ENCODE measurements around the gene KTI12.

KTI12 gene

GRCh38 chr1:52002038-52002917 is 31.3 kb downstream of the KTI12 start:
- TF ChIP-seq CTCF (IDR thresholded peaks at IDR 0.05; ENCODE audit: control insufficient read depth, extremely low read depth, insufficient read depth): peak; percentile 98
- DNase-seq (ENCODE audit: low read depth): peak; percentile 71
- no peak overlapping the region for H3K4me3 ChIP-seq (ENCODE audit: low read depth, low read length)

GRCh38 chr1:51998701-51999100 is 34.9 kb downstream of the KTI12 start:
- H3K4me3 ChIP-seq (ENCODE audit: low read depth, low read length): no peak overlapping the region
- no peak for TF ChIP-seq CTCF (IDR thresholded peaks at IDR 0.05; ENCODE audit: control insufficient read depth, extremely low read depth, insufficient read depth)
- no peak for DNase-seq (ENCODE audit: low read depth)

DNA sequence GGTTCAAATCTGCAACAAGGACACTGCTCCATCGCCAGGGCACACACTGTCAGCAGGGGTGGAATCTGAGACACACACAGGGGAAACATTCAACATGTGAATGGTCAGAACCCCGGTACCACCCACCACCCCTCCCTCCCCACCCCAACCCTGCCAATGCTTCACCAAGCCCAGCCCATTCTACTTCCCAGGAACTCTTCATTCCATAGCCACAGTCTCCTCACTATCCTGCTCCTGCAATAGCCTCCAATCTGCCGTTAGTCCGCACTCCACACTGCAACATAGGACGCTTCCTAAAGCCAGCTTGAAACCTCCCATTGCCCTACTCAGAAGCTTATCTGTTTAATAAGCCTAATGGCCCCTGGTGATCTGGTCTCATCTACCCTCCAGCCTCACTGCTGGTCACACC is 35.6 kb downstream of the KTI12 start:
- DNase-seq (ENCODE audit: low read depth): no peak
- H3K4me3 ChIP-seq (ENCODE audit: low read depth, low read length): no peak overlapping the region
- TF ChIP-seq CTCF (IDR thresholded peaks at IDR 0.05; ENCODE audit: control insufficient read depth, extremely low read depth, insufficient read depth): no peak

DNA sequence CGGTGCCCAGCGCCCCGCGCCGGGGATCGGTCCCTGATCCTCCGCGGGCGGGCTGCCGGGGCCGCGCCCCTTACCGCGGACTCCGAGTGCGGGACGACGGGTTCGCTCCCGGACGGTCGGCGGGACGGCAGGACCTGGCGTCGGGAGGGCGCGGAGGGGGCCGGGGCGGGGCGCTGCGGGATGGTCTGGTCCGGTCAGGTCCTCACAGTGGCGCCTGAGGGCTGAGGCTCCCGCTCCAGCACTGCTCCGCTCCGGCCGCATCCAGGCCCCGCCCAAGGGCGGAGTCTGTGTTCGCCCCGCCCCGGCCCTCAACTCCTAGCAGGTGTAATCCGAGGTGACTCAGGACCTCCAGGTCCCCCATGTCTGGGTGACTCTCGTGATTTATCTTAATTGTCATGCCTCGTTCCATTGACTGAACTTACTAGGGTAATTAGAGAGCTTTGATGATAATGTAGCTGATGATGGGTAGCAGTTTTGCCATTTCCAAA is 43.1 kb downstream of the KTI12 start, which contains the start of gene RAB3B:
RAB3B (minus strand) TSS at position 223 of the 488 bp plus-strand sequence. CDS start 13,583 bp downstream, outside the sequence.
- DNase-seq (ENCODE audit: low read depth): peak; percentile 30
- TF ChIP-seq CTCF (IDR thresholded peaks at IDR 0.05; ENCODE audit: control insufficient read depth, extremely low read depth, insufficient read depth): no peak
- peak within 1 kb of the TSS; percentile 61 for H3K4me3 ChIP-seq (ENCODE audit: low read depth, low read length)

DNA sequence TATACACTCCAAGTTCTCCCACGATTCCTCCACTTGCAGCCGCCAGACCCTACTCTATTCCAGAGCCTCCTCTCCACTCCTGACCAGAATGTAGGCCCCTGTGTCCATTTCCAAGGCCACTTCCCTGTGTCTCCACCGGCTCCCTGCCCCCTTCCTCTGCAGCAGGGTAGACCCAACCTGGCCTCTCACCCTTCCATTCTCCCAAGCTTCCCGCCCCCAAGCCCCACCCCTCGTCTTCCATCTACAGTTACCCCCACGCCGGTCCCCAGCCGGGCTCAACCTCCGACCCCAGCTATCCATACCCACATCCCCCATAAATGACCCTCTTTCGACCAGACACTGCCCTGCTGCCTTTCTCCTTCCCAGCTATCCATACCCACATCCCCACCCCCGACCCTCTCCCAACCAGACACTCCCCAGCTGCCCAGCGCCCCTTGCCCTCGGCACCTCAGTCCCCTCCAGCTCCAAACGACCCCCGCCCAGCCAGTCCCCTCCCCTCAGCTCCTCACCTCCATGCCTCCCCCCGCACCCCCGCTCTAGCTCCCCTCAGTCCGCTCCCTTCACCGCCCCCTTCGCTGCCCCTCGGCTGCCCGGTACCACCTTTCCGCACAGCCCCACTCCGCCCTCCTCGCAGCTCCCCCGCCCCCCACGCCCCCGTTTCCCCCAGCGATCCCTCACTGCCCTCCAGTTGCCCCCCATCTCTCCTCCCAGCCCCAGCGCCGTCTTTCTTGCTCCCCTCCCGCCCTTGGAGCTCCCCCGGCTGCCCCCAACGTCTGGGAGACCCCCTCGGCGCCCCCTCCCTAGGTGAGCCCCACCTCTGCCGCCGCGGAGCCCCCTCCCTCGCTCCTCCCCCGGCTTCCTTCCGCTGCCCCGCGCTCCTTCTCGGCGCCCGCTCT is 43.8 kb downstream of the KTI12 start:
- DNase-seq (ENCODE audit: low read depth): no peak
- no peak for TF ChIP-seq CTCF (IDR thresholded peaks at IDR 0.05; ENCODE audit: control insufficient read depth, extremely low read depth, insufficient read depth)
- peak overlapping the region; percentile 61 for H3K4me3 ChIP-seq (ENCODE audit: low read depth, low read length)

DNA sequence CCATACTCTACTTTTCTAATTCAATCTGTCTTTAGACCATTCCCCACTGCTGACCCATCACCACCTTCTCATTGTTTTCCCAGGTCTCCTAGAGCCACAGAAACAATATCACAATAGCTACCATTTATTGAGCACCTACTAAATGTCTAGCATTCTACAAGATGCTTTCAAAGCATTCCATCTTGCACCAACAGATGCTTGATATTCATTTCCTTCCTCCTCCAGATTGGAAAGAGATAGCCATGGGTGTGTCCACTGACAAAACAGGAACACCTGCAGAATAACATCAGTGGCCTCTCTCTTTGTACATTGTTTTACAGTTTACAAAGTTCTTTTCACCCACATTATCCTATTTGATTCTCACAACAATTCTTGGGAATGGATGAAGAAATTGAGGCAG is 45.4 kb downstream of the KTI12 start:
- no peak for TF ChIP-seq CTCF (IDR thresholded peaks at IDR 0.05; ENCODE audit: control insufficient read depth, extremely low read depth, insufficient read depth)
- DNase-seq (ENCODE audit: low read depth): no peak
- H3K4me3 ChIP-seq (ENCODE audit: low read depth, low read length): no peak overlapping the region

Data from LNCaP clone FGC (cell line).